Natural killer cell (primary cell): Measurements from ENCODE around the gene SLC7A7. TPM values are rescaled to one million over a fixed set of nuclear protein-coding genes. Genes with fewer than 3 reads are reported as not detected.
"Not testable (repeated sequence)": the region's sequence is repeated elsewhere in the genome, so short reads cannot be mapped to it uniquely, and the experiment has no call there.

ENCODE experiments used
- ATAC-seq, 3 donors: fragments of 150-1000 bp in 2 of 3; fragments of 200-7000 bp in 1 of 3; cut with Tn5 transposase; 1 replicate in 1 of 3; 2 replicates in 2 of 3; pipeline ENCODE4 v1.10.0; 2021; ENCODE audit warnings: mild to moderate bottlenecking in 2 of 3, moderate library complexity in 2 of 3
- DNase-seq, 2 donors: peaks; one replicate each; pipeline versions ENCODE4 v3.0.0 to v3.0.0-alpha.2; 2013 to 2021; ENCODE audit warnings: mixed read lengths in 1 of 2
- H3K27ac ChIP-seq: one replicate; pipeline ENCODE4 v1.5.1; 2013; ENCODE audit warnings: mild to moderate bottlenecking, low read length
- H3K27me3 ChIP-seq: one replicate; pipeline ENCODE4 v1.6.1; 2013; ENCODE audit warnings: low read length; ENCODE audit not compliant: control insufficient read depth, insufficient read depth
- H3K36me3 ChIP-seq: one replicate; pipeline ENCODE4 v1.6.1; 2013; ENCODE audit warnings: low read length; ENCODE audit not compliant: control insufficient read depth, insufficient read depth
- H3K4me1 ChIP-seq: one replicate; pipeline ENCODE4 v1.6.1; 2013; ENCODE audit warnings: low read length; ENCODE audit not compliant: control insufficient read depth, insufficient read depth
- H3K4me3 ChIP-seq: one replicate; pipeline ENCODE4 v1.5.1; 2013; ENCODE audit warnings: low read length
- H3K9me3 ChIP-seq: one replicate; pipeline ENCODE4 v1.6.1; 2013; ENCODE audit warnings: low read length; ENCODE audit not compliant: control insufficient read depth, insufficient read depth
- H3K27ac Mint-ChIP-seq, 2 donors: one replicate each; pipeline ENCODE4 v1.8.0; 2022; ENCODE audit warnings: mild to moderate bottlenecking in 2 of 2, mixed read lengths in 2 of 2, moderate library complexity in 1 of 2
- H3K27me3 Mint-ChIP-seq, 2 donors: one replicate each; pipeline ENCODE4 v1.8.0; 2022; ENCODE audit warnings: low read depth in 2 of 2, mixed read lengths in 2 of 2
- H3K36me3 Mint-ChIP-seq: one replicate; pipeline ENCODE4 v1.8.0; 2022; ENCODE audit warnings: mixed read lengths
- H3K4me1 Mint-ChIP-seq, 2 donors: one replicate each; pipeline ENCODE4 v1.8.0; 2022; ENCODE audit warnings: mixed read lengths in 2 of 2
- H3K4me3 Mint-ChIP-seq: one replicate; pipeline ENCODE4 v1.8.0; 2022; ENCODE audit warnings: mild to moderate bottlenecking, moderate library complexity, mixed read lengths
- H3K9me3 Mint-ChIP-seq, 2 donors: one replicate each; pipeline ENCODE4 v1.8.0; 2022; ENCODE audit warnings: mixed read lengths in 2 of 2
- CTCF ChIP-seq: fragments of 200-600 bp; IDR thresholded peaks from one replicate; pipeline ENCODE4 v1.8.0; 2022; ENCODE audit warnings: antibody characterized with exemption
- WGBS: methylation state at CpG from one replicate; pipeline ENCODE4 v1.1.7; 2013; ENCODE audit warnings: missing lambda C conversion rate; ENCODE audit not compliant: insufficient coverage; 5-methylcytosine and 5-hydroxymethylcytosine counted together
- intact Hi-C: fragments of 100-400 bp; cut with micrococcal nuclease; formaldehyde crosslinking; loops from one replicate; pipeline ENCODE4 v1.14.2; 2022
- total RNA-seq, 4 donors: library from RNA; stranded (reverse); fragments of 120-200 nt in 1 of 4; gene quantifications; one replicate each; pipeline versions ENCODE4 v1.2.3 to v1.2.4, GENCODE V29; 2013 to 2022

SLC7A7 gene
- total RNA-seq, 3 donors from 2014 or later (not counting 1 experiment from before 2014, with no cell fraction given), result 4.3 to 16.8 (median 9.6) TPM

GRCh38 chr14:22780105-22780679 is 35.0 kb downstream of the SLC7A7 start:
- Mint-ChIP-seq H3K36me3 (no peaks in the 10 kb centered on the region), H3K4me1 (no peaks in the 10 kb centered on the region), H3K27ac (no peak overlapping the region), H3K9me3 (no peaks in the 10 kb centered on the region), H3K27me3 (no peaks in the 10 kb centered on the region), H3K4me3 (no peak overlapping the region)
- DNase-seq (no peak), ATAC-seq (no peak)
- Histone ChIP-seq H3K4me3 (no peak overlapping the region), H3K9me3 (no peaks in the 10 kb centered on the region), H3K27me3 (no peaks in the 10 kb centered on the region), H3K27ac (no peak overlapping the region), H3K36me3 (no peaks in the 10 kb centered on the region), H3K4me1 (no peaks in the 10 kb centered on the region)
- intact Hi-C loops, result no loop called here
- TF ChIP-seq CTCF, result no peak
- WGBS, result 97% methylated on average over 2 of the region's 2 CpGs

GRCh38 chr14:22778084-22778483 is 37.2 kb downstream of the SLC7A7 start:
- 94% methylated on average over 1 of the region's 2 CpGs for WGBS
- Histone ChIP-seq H3K27me3 (no peaks in the 10 kb centered on the region), H3K36me3 (peaks cover 5% of the 10 kb centered on the region), H3K4me3 (no peak overlapping the region), H3K4me1 (no peaks in the 10 kb centered on the region), H3K9me3 (no peaks in the 10 kb centered on the region), H3K27ac (no peak overlapping the region)
- no peak for DNase-seq
- no peak for ATAC-seq
- H3K36me3 Mint-ChIP-seq, result no peaks in the 10 kb centered on the region
- intact Hi-C loops, result no loop called here
- H3K27ac Mint-ChIP-seq, result no peak overlapping the region
- no peak for TF ChIP-seq CTCF
- no peaks in the 10 kb centered on the region for H3K27me3 Mint-ChIP-seq
- H3K9me3 Mint-ChIP-seq, result no peaks in the 10 kb centered on the region
- H3K4me3 Mint-ChIP-seq, result no peak overlapping the region
- no peaks in the 10 kb centered on the region for H3K4me1 Mint-ChIP-seq

GRCh38 chr14:22776849-22777248 is 38.4 kb downstream of the SLC7A7 start:
- H3K9me3 Mint-ChIP-seq, H3K36me3 ChIP-seq, intact Hi-C loops, H3K36me3 Mint-ChIP-seq, H3K4me3 ChIP-seq, H3K4me1 Mint-ChIP-seq, H3K4me1 ChIP-seq, DNase-seq, H3K4me3 Mint-ChIP-seq, H3K27me3 ChIP-seq, H3K27ac Mint-ChIP-seq, H3K27me3 Mint-ChIP-seq, H3K27ac ChIP-seq, ATAC-seq, H3K9me3 ChIP-seq: not testable (repeated sequence)
- 85% methylated on average over 5 of the region's 8 CpGs for WGBS

- H3K4me1 Mint-ChIP-seq, result no peaks in the 10 kb centered on the region
- peaks cover 4% of the 10 kb centered on the region for H3K36me3 Mint-ChIP-seq
- no peak overlapping the region for H3K4me3 ChIP-seq
- intact Hi-C loops, result no loop called here
- H3K36me3 ChIP-seq, result peaks cover 13% of the 10 kb centered on the region
- H3K9me3 ChIP-seq, result no peaks in the 10 kb centered on the region
- no peak overlapping the region for H3K4me3 Mint-ChIP-seq
- no peaks in the 10 kb centered on the region for H3K4me1 ChIP-seq
- no peaks in the 10 kb centered on the region for H3K27me3 Mint-ChIP-seq
- peak overlapping the region in 1 of 2 donors; percentile 42 for H3K27ac Mint-ChIP-seq
- no peaks in the 10 kb centered on the region for H3K9me3 Mint-ChIP-seq
- TF ChIP-seq CTCF, result no peak
- WGBS, result 96% methylated on average over 2 of the region's 2 CpGs
- no peaks in the 10 kb centered on the region for H3K27me3 ChIP-seq
- no peak overlapping the region for H3K27ac ChIP-seq
- no peak for DNase-seq
- no peak for ATAC-seq
These were observed 39.0 kb downstream of the SLC7A7 start for GRCh38 chr14:22776215-22776614.
